GM12878 (cell line): ENCODE data around the gene TET3. TPM values are rescaled to one million over a fixed set of nuclear protein-coding genes. Genes with fewer than 3 reads are reported as not detected.

Source experiments
- ATF7 ChIP-seq: fragments of 450-650 bp; IDR thresholded peaks from 2 replicates; pipeline ENCODE4 v1.6.1; 2016; ENCODE audit warnings: low read depth, mild to moderate bottlenecking
- CHD1 ChIP-seq: IDR thresholded peaks from 2 replicates; pipeline ENCODE4 v1.6.1; 2012; ENCODE audit warnings: low read depth, low read length, improper control_type of control experiment
- E2F8 ChIP-seq: fragments of 450-650 bp; IDR thresholded peaks from 2 replicates; pipeline ENCODE4 v1.6.1; 2018; ENCODE audit warnings: mild to moderate bottlenecking, low read depth, moderate library complexity; ENCODE audit not compliant: partially characterized antibody
- MTA2 ChIP-seq: fragments of 450-650 bp; IDR thresholded peaks from 2 replicates; pipeline ENCODE4 v1.6.1; 2016; ENCODE audit warnings: low read depth, mild to moderate bottlenecking, moderate library complexity
- MTA3 ChIP-seq: IDR thresholded peaks from 2 replicates; pipeline ENCODE4 v1.6.1; 2012; ENCODE audit warnings: low read length, inconsistent platforms, borderline replicate concordance
- NBN ChIP-seq: fragments of 450-650 bp; IDR thresholded peaks from 2 replicates; pipeline ENCODE4 v1.6.1; 2016
- NR2C2 ChIP-seq: IDR thresholded peaks from 2 replicates; pipeline ENCODE4 v1.6.1; 2011; ENCODE audit warnings: borderline replicate concordance, low read depth; ENCODE audit not compliant: control insufficient read depth, insufficient read length
- NR2F1 ChIP-seq: fragments of 450-650 bp; conservative IDR thresholded peaks from 2 replicates; pipeline ENCODE4 v1.6.1; 2017; ENCODE audit warnings: mild to moderate bottlenecking
- ZNF592 ChIP-seq: fragments of 450-650 bp; IDR thresholded peaks from 2 replicates; pipeline ENCODE4 v1.6.1; 2017; ENCODE audit warnings: mild to moderate bottlenecking, moderate library complexity
- polyA plus RNA-seq, 11 experiments: library from polyadenylated mRNA; depleted of rRNA in 4 of 11; unstranded in 6 of 11; stranded (reverse) in 5 of 11; fragments of >200 nt; fragmentation: Nextera tagmentation in 4 of 11; fragmentation: Illumina TruSeq in 1 of 11; extraction: Ambion mirVana in 4 of 11; extraction: Trizol in 1 of 11; gene quantifications; 1 replicate in 1 of 11; 2 replicates in 10 of 11; pipeline versions ENCODE4 v1.2.1 to v1.2.3, GENCODE V29; 2011 to 2016; ENCODE audit warnings: inconsistent platforms in 2 of 11, missing spikeins in 2 of 11, low read depth in 1 of 11
- total RNA-seq, 4 experiments: library from RNA; depleted of rRNA in 3 of 4; stranded (reverse); fragments of >200 nt in 3 of 4; fragmentation: Illumina TruSeq in 1 of 4; extraction: Trizol in 1 of 4; gene quantifications; 2 replicates each; pipeline versions ENCODE4 v1.2.1 to v1.2.3, GENCODE V29; 2013 to 2021

The TET3 gene
- total and polyA plus RNA-seq, 10 of the 15 experiments (the other 5 are each of a cell fraction or from before 2014, with no cell fraction given): 0.77 to 25.9 (median 8.5) TPM

- TF ChIP-seq ZNF592: no peak
- 0 out of 2 replicates have a peak, but pooled peaks have one; percentile 37 for TF ChIP-seq NR2F1
- TF ChIP-seq NBN: peak; percentile 51; the same call in 1 of the 2 replicates
- TF ChIP-seq ATF7: peak; percentile 64
- no peak for TF ChIP-seq E2F8
- TF ChIP-seq MTA3: 0 out of 2 replicates have a peak, but pooled peaks have one; percentile 46
- TF ChIP-seq MTA2: peak; percentile 28; the same call in 1 of the 2 replicates
- TF ChIP-seq NR2C2: no peak
- no peak for TF ChIP-seq CHD1
Observed at GRCh38 chr2:74017223-74017622, 32.5 kb downstream of the TET3 start (continued).
